Measurements from ENCODE around the gene DELE1.

DELE1 gene

GRCh38 chr5:141963701-141964100, 40.0 kb downstream of the DELE1 start:
- DNase-seq (ENCODE audit: low read depth), result no peak
- no peak for TF ChIP-seq CTCF (IDR thresholded peaks at IDR 0.05; ENCODE audit: insufficient read depth, low read depth, low read length, missing control alignments)
- H3K4me3 ChIP-seq (ENCODE audit: low read length), result no peak overlapping the region

- H3K4me3 ChIP-seq (ENCODE audit: low read length), result no peak overlapping the region
- DNase-seq (ENCODE audit: low read depth), result no peak
- no peak for TF ChIP-seq CTCF (IDR thresholded peaks at IDR 0.05; ENCODE audit: insufficient read depth, low read depth, low read length, missing control alignments)
Observed at GRCh38 chr5:141965071-141965470, 41.4 kb downstream of the DELE1 start.

GRCh38 chr5:141966275-141966962, 42.7 kb downstream of the DELE1 start:
- H3K4me3 ChIP-seq (ENCODE audit: low read length), result no peak overlapping the region
- DNase-seq (ENCODE audit: low read depth), result no peak
- TF ChIP-seq CTCF (IDR thresholded peaks at IDR 0.05; ENCODE audit: insufficient read depth, low read depth, low read length, missing control alignments), result no peak

- no peak overlapping the region for H3K4me3 ChIP-seq (ENCODE audit: low read length)
- DNase-seq (ENCODE audit: low read depth), result no peak
- no peak for TF ChIP-seq CTCF (IDR thresholded peaks at IDR 0.05; ENCODE audit: insufficient read depth, low read depth, low read length, missing control alignments)
Observed at GRCh38 chr5:141966963-141967333, 43.3 kb downstream of the DELE1 start.

GRCh38 chr5:141968914-141969608, 45.4 kb downstream of the DELE1 start, which contains the start of gene RNF14:
RNF14 (plus strand) TSS chr5:141969105; CDS start chr5:141973589, 4,484 bp downstream.
- TF ChIP-seq CTCF (IDR thresholded peaks at IDR 0.05; ENCODE audit: insufficient read depth, low read depth, low read length, missing control alignments), result peak; percentile 61
- H3K4me3 ChIP-seq (ENCODE audit: low read length), result peak within 1 kb of the TSS; percentile 88
- peak; percentile 96 for DNase-seq (ENCODE audit: low read depth)

GRCh38 chr5:141969783-141970771, 46.4 kb downstream of the DELE1 start:
- H3K4me3 ChIP-seq (ENCODE audit: low read length), result peak overlapping the region; percentile 88
- TF ChIP-seq CTCF (IDR thresholded peaks at IDR 0.05; ENCODE audit: insufficient read depth, low read depth, low read length, missing control alignments), result no peak
- no peak for DNase-seq (ENCODE audit: low read depth)

Data from epithelial cell of esophagus (primary cell).